Activated T-helper 1 cell treated with anti-CD3 and anti-CD28 coated beads, Interleukin-2, amount 50 U/mL, for 16 hours (primary cell): ENCODE measurements around the gene RAI14.

ENCODE experiments used
- DNase-seq, 2 donors: peaks; one replicate each; pipeline ENCODE4 v3.0.0-alpha.2; 2020; ENCODE audit warnings: low read depth in 1 of 2, low spot score in 1 of 2

RAI14 gene

GRCh38 chr5:34639852-34640626 is 16.1 kb upstream of the RAI14 start:
- no peak for DNase-seq

- DNase-seq = no peak
These were observed 7.9 kb upstream of the RAI14 start for GRCh38 chr5:34648039-34648839.

GRCh38 chr5:34648840-34649158 is 7.3 kb upstream of the RAI14 start:
- DNase-seq = no peak

- DNase-seq = no peak
These were observed 4.3 kb upstream of the RAI14 start for GRCh38 chr5:34651791-34652190.

- no peak for DNase-seq
These were observed 3.7 kb upstream of the RAI14 start for GRCh38 chr5:34652466-34652865.

- DNase-seq = no peak
These were observed 3.2 kb upstream of the RAI14 start for GRCh38 chr5:34652914-34653313.

GRCh38 chr5:34653708-34654107 is 2.4 kb upstream of the RAI14 start:
- no peak for DNase-seq

- no peak for DNase-seq
These were observed 655 bp upstream of the RAI14 start for GRCh38 chr5:34655354-34655991.

GRCh38 chr5:34656700-34657273 is 659 bp downstream of the RAI14 start:
- no peak for DNase-seq

- DNase-seq = no peak
These were observed 1.3 kb downstream of the RAI14 start for GRCh38 chr5:34657274-34657921.

- DNase-seq = no peak
These were observed 1.9 kb downstream of the RAI14 start for GRCh38 chr5:34657988-34658387.

- no peak for DNase-seq
These were observed 3.0 kb downstream of the RAI14 start for GRCh38 chr5:34659168-34659567.

- DNase-seq = no peak
These were observed 4.3 kb downstream of the RAI14 start for GRCh38 chr5:34660444-34660843.

- DNase-seq = no peak
These were observed 7.8 kb downstream of the RAI14 start for GRCh38 chr5:34663771-34664496.

GRCh38 chr5:34666392-34667080 is 10.4 kb downstream of the RAI14 start:
- DNase-seq = no peak

- DNase-seq = no peak
These were observed 11.6 kb downstream of the RAI14 start for GRCh38 chr5:34667705-34668104.

- no peak for DNase-seq
These were observed 13.9 kb downstream of the RAI14 start for GRCh38 chr5:34669931-34670516.

- DNase-seq = no peak
These were observed 16.1 kb downstream of the RAI14 start for GRCh38 chr5:34672196-34672595.

GRCh38 chr5:34673463-34674125 is 17.5 kb downstream of the RAI14 start:
- no peak for DNase-seq
